Mesothelial cell of epicardium (in vitro differentiated cells): ENCODE measurements around the gene CHRM4. TPM values are rescaled to one million over a fixed set of nuclear protein-coding genes. Genes with fewer than 3 reads are reported as not detected.

ENCODE experiments used
- DNase-seq, 2 experiments: peaks; one replicate each; pipeline ENCODE4 v3.0.0; 2021; ENCODE audit warnings: low spot score in 2 of 2; ENCODE audit not compliant: unreplicated experiment in 2 of 2
- H3K27ac Mint-ChIP-seq: 2 replicates; pipeline ENCODE4 v1.8.0; 2021; ENCODE audit warnings: mixed read lengths
- H3K27me3 Mint-ChIP-seq: 2 replicates; pipeline ENCODE4 v1.8.0; 2021; ENCODE audit warnings: low read depth, mixed read lengths
- H3K36me3 Mint-ChIP-seq: 2 replicates; pipeline ENCODE4 v1.8.0; 2021; ENCODE audit warnings: mixed read lengths
- H3K4me1 Mint-ChIP-seq: 2 replicates; pipeline ENCODE4 v1.8.0; 2021; ENCODE audit warnings: mixed read lengths
- H3K4me3 Mint-ChIP-seq: 2 replicates; pipeline ENCODE4 v1.8.0; 2021; ENCODE audit warnings: mild to moderate bottlenecking, moderate library complexity, mixed read lengths
- H3K9me3 Mint-ChIP-seq: 2 replicates; pipeline ENCODE4 v1.8.0; 2021; ENCODE audit warnings: mixed read lengths
- total RNA-seq: library from RNA; stranded (reverse); gene quantifications from 3 replicates; pipeline ENCODE4 v1.2.1, GENCODE V29; 2021
- TF ChIP-seq, protein P1 (sequence below): fragments of 200-600 bp; sonication (generic); IDR thresholded peaks from one replicate; pipeline ENCODE4 v1.5.0; 2021; ENCODE audit warnings: antibody characterized with exemption; ENCODE audit not compliant: unreplicated experiment

CHRM4 gene
- total RNA-seq, 1 donor from 2014 or later = 0.42 TPM

DNA sequence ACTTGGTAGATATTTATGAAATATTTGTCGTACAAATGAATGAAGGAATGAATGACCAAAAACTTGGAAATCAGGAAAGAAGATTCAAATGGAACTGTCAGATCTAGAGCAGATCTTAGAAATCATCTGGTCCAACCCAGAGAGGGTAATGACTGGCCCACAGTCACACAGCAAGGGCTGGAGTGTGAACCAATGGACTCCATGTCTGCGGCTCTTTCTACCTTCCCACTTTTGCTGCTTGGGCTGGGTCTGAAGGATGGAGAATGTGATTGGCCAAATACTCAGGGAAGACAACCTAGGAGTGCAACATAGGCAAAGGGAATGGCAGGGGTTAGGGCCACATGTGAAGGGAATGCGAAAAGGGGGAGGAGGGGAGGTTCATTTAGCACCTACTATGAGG, 50.1 kb downstream of the CHRM4 start:
- H3K27me3 Mint-ChIP-seq = peaks cover 2% of the 10 kb centered on the region
- no peaks in the 10 kb centered on the region for H3K36me3 Mint-ChIP-seq
- H3K4me3 Mint-ChIP-seq = no peak overlapping the region
- H3K9me3 Mint-ChIP-seq = no peaks in the 10 kb centered on the region
- TF ChIP-seq, protein P1, sequence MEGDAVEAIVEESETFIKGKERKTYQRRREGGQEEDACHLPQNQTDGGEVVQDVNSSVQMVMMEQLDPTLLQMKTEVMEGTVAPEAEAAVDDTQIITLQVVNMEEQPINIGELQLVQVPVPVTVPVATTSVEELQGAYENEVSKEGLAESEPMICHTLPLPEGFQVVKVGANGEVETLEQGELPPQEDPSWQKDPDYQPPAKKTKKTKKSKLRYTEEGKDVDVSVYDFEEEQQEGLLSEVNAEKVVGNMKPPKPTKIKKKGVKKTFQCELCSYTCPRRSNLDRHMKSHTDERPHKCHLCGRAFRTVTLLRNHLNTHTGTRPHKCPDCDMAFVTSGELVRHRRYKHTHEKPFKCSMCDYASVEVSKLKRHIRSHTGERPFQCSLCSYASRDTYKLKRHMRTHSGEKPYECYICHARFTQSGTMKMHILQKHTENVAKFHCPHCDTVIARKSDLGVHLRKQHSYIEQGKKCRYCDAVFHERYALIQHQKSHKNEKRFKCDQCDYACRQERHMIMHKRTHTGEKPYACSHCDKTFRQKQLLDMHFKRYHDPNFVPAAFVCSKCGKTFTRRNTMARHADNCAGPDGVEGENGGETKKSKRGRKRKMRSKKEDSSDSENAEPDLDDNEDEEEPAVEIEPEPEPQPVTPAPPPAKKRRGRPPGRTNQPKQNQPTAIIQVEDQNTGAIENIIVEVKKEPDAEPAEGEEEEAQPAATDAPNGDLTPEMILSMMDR = no peak
- H3K4me1 Mint-ChIP-seq = peaks cover 49% of the 10 kb centered on the region
- DNase-seq = no peak
- H3K27ac Mint-ChIP-seq = no peak overlapping the region

DNA sequence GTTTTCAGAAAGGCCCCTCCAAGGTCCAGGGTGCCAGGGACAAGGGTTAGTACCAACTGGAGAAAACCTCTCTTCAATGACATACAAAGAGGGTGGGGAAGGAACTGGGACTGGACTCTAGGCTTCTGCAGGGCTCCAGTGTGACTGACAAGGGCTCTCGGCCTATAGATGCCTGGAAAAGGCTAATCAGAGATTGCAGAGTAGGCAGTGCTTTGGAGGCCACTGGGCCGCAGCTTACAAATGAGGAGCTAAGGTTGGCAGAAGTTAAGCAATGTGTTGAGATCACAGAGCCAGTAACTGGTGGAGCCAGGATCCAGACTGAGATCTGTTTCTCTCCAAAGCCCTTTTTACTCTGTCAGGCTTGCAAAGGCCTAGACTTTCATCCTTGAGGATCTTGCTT, 51.8 kb downstream of the CHRM4 start:
- TF ChIP-seq, protein P1 = no peak
- no peak overlapping the region for H3K4me3 Mint-ChIP-seq
- peaks cover 12% of the 10 kb centered on the region for H3K27me3 Mint-ChIP-seq
- H3K36me3 Mint-ChIP-seq = no peaks in the 10 kb centered on the region
- no peak for DNase-seq
- H3K4me1 Mint-ChIP-seq = peaks cover 38% of the 10 kb centered on the region
- no peak overlapping the region for H3K27ac Mint-ChIP-seq
- H3K9me3 Mint-ChIP-seq = no peaks in the 10 kb centered on the region

DNA sequence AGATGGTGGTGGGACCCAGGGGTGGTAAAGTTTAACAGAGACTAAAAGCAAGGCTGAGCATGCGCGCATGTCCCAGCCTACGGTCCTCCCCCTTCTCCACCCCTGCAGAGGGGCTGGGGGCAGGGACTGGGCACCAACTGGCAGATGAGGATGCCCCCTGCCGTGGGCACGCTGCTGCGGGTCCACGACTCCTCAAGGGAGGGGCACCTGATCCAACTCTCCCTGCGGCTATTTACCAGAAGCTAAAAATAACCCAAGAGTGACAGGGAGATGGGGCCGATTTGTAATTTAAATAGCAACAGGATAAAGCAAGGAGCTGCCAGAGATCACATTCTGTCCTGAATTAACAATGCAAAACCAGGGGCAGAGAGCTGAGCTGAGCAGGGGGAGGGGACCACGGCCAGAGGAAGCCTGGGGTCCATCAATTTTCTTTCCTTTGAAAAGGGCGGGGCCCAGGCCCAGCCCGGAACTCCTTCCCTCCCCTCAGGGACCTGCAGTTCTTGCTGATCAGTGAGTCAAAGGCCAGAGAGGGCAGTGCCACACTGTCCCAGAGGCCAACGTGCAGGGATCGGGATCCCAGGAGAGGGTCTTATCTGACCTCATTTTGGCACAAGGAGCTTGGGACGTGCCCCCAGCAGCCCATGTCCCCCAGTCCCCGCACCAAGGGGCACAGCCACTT, 52.4 kb downstream of the CHRM4 start:
- no peaks in the 10 kb centered on the region for H3K9me3 Mint-ChIP-seq
- DNase-seq = no peak
- H3K36me3 Mint-ChIP-seq = no peaks in the 10 kb centered on the region
- H3K4me3 Mint-ChIP-seq = peak overlapping the region; percentile 39
- H3K27me3 Mint-ChIP-seq = peaks cover 19% of the 10 kb centered on the region
- TF ChIP-seq, protein P1 = no peak
- peaks cover 36% of the 10 kb centered on the region for H3K4me1 Mint-ChIP-seq
- peak overlapping the region; percentile 62 for H3K27ac Mint-ChIP-seq

DNA sequence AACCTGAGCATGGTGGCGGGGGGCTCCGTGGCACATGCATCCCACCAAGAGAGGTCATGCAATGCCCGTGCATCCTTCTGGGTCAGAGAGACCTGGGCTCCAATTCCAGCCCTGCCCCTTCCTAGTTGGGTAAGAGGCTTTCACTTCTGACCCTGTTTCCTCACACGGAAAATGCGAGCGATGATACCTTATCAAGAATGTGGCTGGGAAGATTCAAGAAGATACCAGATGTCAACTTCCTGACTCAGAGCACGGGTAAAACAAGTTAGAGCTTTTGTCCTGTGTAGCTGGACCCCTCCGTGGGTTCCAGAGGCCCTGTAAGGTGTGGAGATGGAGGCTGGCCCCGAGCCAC, 53.0 kb downstream of the CHRM4 start:
- peak overlapping the region; percentile 62 for H3K27ac Mint-ChIP-seq
- peaks cover 34% of the 10 kb centered on the region for H3K4me1 Mint-ChIP-seq
- H3K36me3 Mint-ChIP-seq = no peaks in the 10 kb centered on the region
- H3K9me3 Mint-ChIP-seq = no peaks in the 10 kb centered on the region
- TF ChIP-seq, protein P1 = no peak
- peak overlapping the region; percentile 39 for H3K4me3 Mint-ChIP-seq
- no peak for DNase-seq
- peaks cover 24% of the 10 kb centered on the region for H3K27me3 Mint-ChIP-seq

DNA sequence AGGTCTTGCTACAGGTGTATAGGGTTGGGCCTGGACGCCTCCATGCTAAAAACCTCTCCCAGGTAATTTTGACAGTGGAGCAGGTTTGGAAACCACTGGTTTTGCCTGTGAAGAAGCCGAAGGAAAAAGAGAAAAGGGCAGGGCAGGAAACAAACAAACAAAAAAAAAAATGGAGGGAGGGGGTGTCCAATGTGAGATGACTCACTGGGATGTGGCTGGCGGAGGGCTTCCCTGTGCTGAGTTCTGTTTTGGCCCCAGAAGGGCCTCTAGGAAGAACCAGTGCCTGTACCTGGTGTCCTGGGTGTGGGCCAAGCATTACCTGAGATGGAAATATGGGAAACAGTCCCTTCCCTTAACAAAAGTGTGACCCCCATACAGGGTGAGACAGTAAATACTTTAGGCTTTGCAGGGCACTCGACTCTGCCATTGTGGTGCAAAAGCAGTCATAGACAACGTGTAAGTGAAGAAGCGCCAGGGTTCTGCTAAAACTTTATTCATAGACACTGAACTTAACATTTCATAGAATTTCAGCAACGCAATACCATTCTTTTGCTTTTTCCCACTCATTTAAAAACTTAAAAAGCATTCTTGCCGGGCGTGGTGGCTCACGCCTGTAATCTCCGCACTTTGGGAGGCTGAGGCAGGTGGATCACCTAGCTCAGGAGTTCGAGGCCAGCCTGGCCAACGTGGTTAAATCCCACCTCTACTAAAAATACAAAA, 53.8 kb downstream of the CHRM4 start:
- no peaks in the 10 kb centered on the region for H3K9me3 Mint-ChIP-seq
- H3K27ac Mint-ChIP-seq = no peak overlapping the region
- peaks cover 28% of the 10 kb centered on the region for H3K27me3 Mint-ChIP-seq
- H3K36me3 Mint-ChIP-seq = no peaks in the 10 kb centered on the region
- TF ChIP-seq, protein P1 = no peak
- peaks cover 30% of the 10 kb centered on the region for H3K4me1 Mint-ChIP-seq
- no peak overlapping the region for H3K4me3 Mint-ChIP-seq
- DNase-seq = no peak
